Neutrophil (primary cell): Measurements from ENCODE around the gene ABCB8.

Source experiments
- H3K27ac ChIP-seq: fragments of 200-600 bp; sonication (generic); 2 replicates; pipeline ENCODE4 v1.5.1; 2016; ENCODE audit warnings: mild to moderate bottlenecking, moderate library complexity
- H3K27me3 ChIP-seq: fragments of 200-600 bp; sonication (generic); 2 replicates; pipeline ENCODE4 v1.6.0; 2016; ENCODE audit warnings: mild to moderate bottlenecking
- H3K36me3 ChIP-seq: fragments of 200-600 bp; sonication (generic); 2 replicates; pipeline ENCODE4 v1.5.1; 2017
- H3K4me1 ChIP-seq, 2 experiments: fragments of 200-600 bp in 1 of 2; sonication (generic) in 1 of 2; 1 replicate in 1 of 2; 2 replicates in 1 of 2; pipeline versions ENCODE4 v1.5.1 to v1.6.1; 2013 to 2016; ENCODE audit warnings: low read depth in 1 of 2, low read length in 1 of 2, mild to moderate bottlenecking in 1 of 2, moderate library complexity in 1 of 2; ENCODE audit not compliant: control insufficient read depth in 1 of 2, insufficient read depth in 1 of 2
- H3K4me3 ChIP-seq, 2 experiments: fragments of 200-600 bp in 1 of 2; sonication (generic) in 1 of 2; 1 replicate in 1 of 2; 2 replicates in 1 of 2; pipeline ENCODE4 v1.5.1; 2013 to 2016; ENCODE audit warnings: low read depth in 1 of 2, low read length in 1 of 2, mild to moderate bottlenecking in 1 of 2, moderate library complexity in 1 of 2
- H3K9me3 ChIP-seq: fragments of 200-600 bp; sonication (generic); 2 replicates; pipeline ENCODE4 v1.5.1; 2016
- CTCF ChIP-seq: fragments of 200-600 bp; sonication (generic); IDR thresholded peaks from 2 replicates; pipeline ENCODE4 v1.5.1; 2016; ENCODE audit warnings: antibody characterized with exemption

ABCB8 gene

GRCh38 chr7:151043959-151044358 is 15.7 kb downstream of the ABCB8 start:
- TF ChIP-seq CTCF: no peak
- Histone ChIP-seq H3K4me1 (no peaks in the 10 kb centered on the region), H3K27me3 (peaks cover 3% of the 10 kb centered on the region), H3K9me3 (no peaks in the 10 kb centered on the region), H3K4me3 (no peak overlapping the region), H3K27ac (no peak overlapping the region), H3K36me3 (peaks cover 18% of the 10 kb centered on the region)

- Histone ChIP-seq H3K9me3 (no peaks in the 10 kb centered on the region), H3K4me1 (no peaks in the 10 kb centered on the region), H3K36me3 (peaks cover 18% of the 10 kb centered on the region), H3K4me3 (no peak overlapping the region), H3K27me3 (peaks cover 16% of the 10 kb centered on the region), H3K27ac (no peak overlapping the region)
- no peak for TF ChIP-seq CTCF
Observed at GRCh38 chr7:151045262-151045661, 17.0 kb downstream of the ABCB8 start.

GRCh38 chr7:151045967-151046366 is 17.7 kb downstream of the ABCB8 start:
- H3K36me3 ChIP-seq: peaks cover 18% of the 10 kb centered on the region
- H3K9me3 ChIP-seq: no peaks in the 10 kb centered on the region
- H3K27ac ChIP-seq: no peak overlapping the region
- H3K27me3 ChIP-seq: peaks cover 23% of the 10 kb centered on the region
- TF ChIP-seq CTCF: no peak
- no peak overlapping the region for H3K4me3 ChIP-seq
- H3K4me1 ChIP-seq: peaks cover 2 to 3% of the 10 kb centered on the region in 2 experiments

GRCh38 chr7:151046603-151047573 is 18.6 kb downstream of the ABCB8 start:
- no peaks in the 10 kb centered on the region for H3K9me3 ChIP-seq
- no peak overlapping the region for H3K4me3 ChIP-seq
- H3K27me3 ChIP-seq: peaks cover 32% of the 10 kb centered on the region
- H3K4me1 ChIP-seq: peaks cover 5 to 6% of the 10 kb centered on the region in 2 experiments
- TF ChIP-seq CTCF: no peak
- H3K36me3 ChIP-seq: peaks cover 18% of the 10 kb centered on the region
- no peak overlapping the region for H3K27ac ChIP-seq

- Histone ChIP-seq H3K36me3 (peaks cover 13% of the 10 kb centered on the region), H3K27me3 (peaks cover 32% of the 10 kb centered on the region), H3K9me3 (no peaks in the 10 kb centered on the region), H3K4me1 (peaks cover 9 to 12% of the 10 kb centered on the region in 2 experiments), H3K4me3 (no peak within 1 kb of the TSS), H3K27ac (no peak within 1 kb of the TSS)
- TF ChIP-seq CTCF: no peak
Observed at GRCh38 chr7:151047976-151048815, 19.9 kb downstream of the ABCB8 start, which contains the start of gene ASIC3. Gene ASIC3 (plus strand): TSS chr7:151048531. CDS start chr7:151048886, 355 bp downstream.
